Neural progenitor cell (in vitro differentiated cells): Measurements from ENCODE around the gene TMEM164. TPM values are rescaled to one million over a fixed set of nuclear protein-coding genes. Genes with fewer than 3 reads are reported as not detected.

Experiments
- DNase-seq: peaks from one replicate; pipeline ENCODE4 v3.0.0-alpha.2; 2016; ENCODE audit warnings: low spot score
- H2AFZ ChIP-seq: fragments of 200-600 bp; sonication (generic); replicated peaks from 2 replicates; pipeline ENCODE4 v1.6.1; 2016; ENCODE audit warnings: antibody characterized with exemption
- H3F3A ChIP-seq: fragments of 200-600 bp; sonication (generic); 2 replicates; pipeline ENCODE4 v1.6.1; 2016; ENCODE audit warnings: antibody characterized with exemption, low read depth
- H3K27ac ChIP-seq: fragments of 200-600 bp; sonication (generic); 2 replicates; pipeline ENCODE4 v1.5.1; 2016; ENCODE audit warnings: mild to moderate bottlenecking
- H3K27me3 ChIP-seq: fragments of 200-600 bp; sonication (generic); 2 replicates; pipeline ENCODE4 v1.6.1; 2016; ENCODE audit warnings: mild to moderate bottlenecking, moderate library complexity
- H3K36me3 ChIP-seq: fragments of 200-600 bp; sonication (generic); 2 replicates; pipeline ENCODE4 v1.5.1; 2016
- H3K4me1 ChIP-seq: fragments of 200-600 bp; sonication (generic); 2 replicates; pipeline ENCODE4 v1.6.1; 2016; ENCODE audit warnings: mixed run types
- H3K4me2 ChIP-seq: fragments of 200-600 bp; sonication (generic); 2 replicates; pipeline ENCODE4 v1.6.1; 2016
- H3K4me3 ChIP-seq: fragments of 200-600 bp; sonication (generic); 2 replicates; pipeline ENCODE4 v1.5.1; 2016
- H3K79me2 ChIP-seq: fragments of 200-600 bp; sonication (generic); 2 replicates; pipeline ENCODE4 v1.6.1; 2016; ENCODE audit warnings: low read depth
- H3K9ac ChIP-seq: fragments of 200-600 bp; sonication (generic); 2 replicates; pipeline ENCODE4 v1.6.1; 2016
- H3K9me3 ChIP-seq: fragments of 200-600 bp; sonication (generic); 2 replicates; pipeline ENCODE4 v1.5.1; 2016; ENCODE audit warnings: low read depth
- H4K20me1 ChIP-seq: fragments of 200-600 bp; sonication (generic); 2 replicates; pipeline ENCODE4 v1.6.1; 2016; ENCODE audit warnings: low read depth
- H3K27ac Mint-ChIP-seq: 3 replicates; pipeline ENCODE4 v1.8.0; 2021; ENCODE audit warnings: mixed read lengths
- H3K27me3 Mint-ChIP-seq: 2 replicates; pipeline ENCODE4 v1.8.0; 2022; ENCODE audit warnings: low read depth, mild to moderate bottlenecking, inconsistent platforms, moderate library complexity, mixed read lengths; ENCODE audit not compliant: insufficient read depth
- H3K36me3 Mint-ChIP-seq: 3 replicates; pipeline ENCODE4 v1.8.0; 2021; ENCODE audit warnings: mixed read lengths
- H3K4me1 Mint-ChIP-seq: 3 replicates; pipeline ENCODE4 v1.8.0; 2021; ENCODE audit warnings: mixed read lengths
- H3K4me3 Mint-ChIP-seq: 3 replicates; pipeline ENCODE4 v1.8.0; 2021; ENCODE audit warnings: mild to moderate bottlenecking, moderate library complexity, mixed read lengths
- H3K9me3 Mint-ChIP-seq: 3 replicates; pipeline ENCODE4 v1.8.0; 2020; ENCODE audit warnings: mixed read lengths
- CTCF ChIP-seq: fragments of 200-600 bp; sonication (generic); IDR thresholded peaks from 2 replicates; pipeline ENCODE4 v1.5.1; 2017; ENCODE audit warnings: antibody characterized with exemption, mild to moderate bottlenecking
- EZH2 ChIP-seq: fragments of 200-600 bp; sonication (generic); IDR thresholded peaks from 2 replicates; pipeline ENCODE4 v1.6.1; 2017; ENCODE audit warnings: antibody characterized with exemption, mild to moderate bottlenecking, moderate library complexity
- EZH2phosphoT487 ChIP-seq: fragments of 200-600 bp; sonication (generic); IDR thresholded peaks from 2 replicates; pipeline ENCODE4 v1.6.1; 2017; ENCODE audit warnings: antibody characterized with exemption
- total RNA-seq: library from RNA; depleted of rRNA; stranded (reverse); fragments of >200 nt; gene quantifications from 2 replicates; pipeline ENCODE4 v1.2.3, GENCODE V29; 2015; ENCODE audit warnings: low replicate concordance

TMEM164 gene
- total RNA-seq, 1 donor from 2014 or later: 15.5 TPM

DNA sequence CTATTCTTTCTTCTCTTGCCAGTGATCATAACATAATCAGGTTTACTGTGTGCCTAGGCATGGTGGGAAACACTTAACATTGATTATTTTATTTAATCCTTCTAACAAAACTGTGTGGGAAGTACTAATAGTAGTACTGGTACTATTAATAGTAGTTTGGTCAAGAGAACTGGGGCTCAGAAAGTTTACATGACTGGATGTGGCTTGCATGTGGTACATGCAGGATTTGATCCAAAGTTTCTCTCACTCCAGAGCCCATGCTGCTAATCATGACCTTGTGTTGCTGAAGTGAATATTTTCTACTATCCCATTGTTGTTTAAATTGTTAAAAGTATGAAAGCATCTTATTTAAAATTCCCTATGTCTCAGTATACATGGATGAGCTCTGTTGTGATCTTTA, 78.4 kb downstream of the TMEM164 start:
- Histone ChIP-seq H3K9ac (no peak overlapping the region), H3K4me1 (peaks cover 8% of the 10 kb centered on the region), H2AFZ (no peak overlapping the region), H3K4me3 (no peak overlapping the region), H3K4me2 (no peak overlapping the region), H3F3A (no peaks in the 10 kb centered on the region), H3K27me3 (no peaks in the 10 kb centered on the region), H3K36me3 (no peaks in the 10 kb centered on the region), H3K27ac (no peak overlapping the region), H3K9me3 (peaks cover 12% of the 10 kb centered on the region), H3K79me2 (no peaks in the 10 kb centered on the region), H4K20me1 (no peaks in the 10 kb centered on the region)
- Mint-ChIP-seq H3K36me3 (peaks cover 24% of the 10 kb centered on the region), H3K27ac (no peak overlapping the region), H3K4me1 (peaks cover 12% of the 10 kb centered on the region), H3K4me3 (no peak overlapping the region), H3K27me3 (no peaks in the 10 kb centered on the region), H3K9me3 (peaks cover 9% of the 10 kb centered on the region)
- TF ChIP-seq EZH2phosphoT487: no peak
- no peak for TF ChIP-seq EZH2
- TF ChIP-seq CTCF: no peak
- no peak for DNase-seq

- DNase-seq: no peak
- H3K79me2 ChIP-seq: no peaks in the 10 kb centered on the region
- no peak overlapping the region for H3K27ac ChIP-seq
- H3F3A ChIP-seq: no peaks in the 10 kb centered on the region
- no peaks in the 10 kb centered on the region for H4K20me1 ChIP-seq
- peaks cover 8% of the 10 kb centered on the region for H3K9me3 ChIP-seq
- H3K27ac Mint-ChIP-seq: no peak overlapping the region
- H3K27me3 ChIP-seq: no peaks in the 10 kb centered on the region
- no peak overlapping the region for H3K4me3 Mint-ChIP-seq
- H3K4me3 ChIP-seq: no peak overlapping the region
- no peaks in the 10 kb centered on the region for H3K36me3 ChIP-seq
- TF ChIP-seq EZH2 (no peak), CTCF (no peak)
- H3K9me3 Mint-ChIP-seq: peaks cover 5% of the 10 kb centered on the region
- peaks cover 20% of the 10 kb centered on the region for H3K36me3 Mint-ChIP-seq
- H3K9ac ChIP-seq: no peak overlapping the region
- peaks cover 8% of the 10 kb centered on the region for H3K4me1 ChIP-seq
- H3K27me3 Mint-ChIP-seq: no peaks in the 10 kb centered on the region
- peaks cover 12% of the 10 kb centered on the region for H3K4me1 Mint-ChIP-seq
- no peak overlapping the region for H3K4me2 ChIP-seq
- no peak overlapping the region for H2AFZ ChIP-seq
Measured at GRCh38 chrX:110081740-110082139, 78.8 kb downstream of the TMEM164 start.

DNA sequence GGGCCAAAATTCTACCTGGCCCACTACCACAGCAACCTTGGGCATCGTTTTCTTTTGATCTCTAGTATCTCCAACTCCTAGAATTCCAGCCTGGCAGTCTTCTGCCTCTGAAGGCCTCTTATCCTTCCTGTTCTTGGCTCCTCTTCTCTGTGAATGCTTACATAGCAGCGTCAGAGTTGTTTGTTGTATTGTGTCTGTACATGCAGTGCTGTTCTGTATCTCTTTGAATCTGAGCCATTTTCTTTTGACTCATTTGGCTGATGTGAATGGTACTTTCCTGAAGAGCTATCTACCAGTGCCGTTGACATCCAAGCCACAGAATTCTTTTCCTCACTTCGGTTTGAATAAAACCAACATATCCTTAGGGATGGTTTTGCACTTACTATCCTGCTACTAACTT, 79.2 kb downstream of the TMEM164 start:
- peaks cover 19% of the 10 kb centered on the region for H3K36me3 Mint-ChIP-seq
- H3K4me2 ChIP-seq: no peak overlapping the region
- no peaks in the 10 kb centered on the region for H3K36me3 ChIP-seq
- H3K4me1 Mint-ChIP-seq: peaks cover 11% of the 10 kb centered on the region
- H3K79me2 ChIP-seq: no peaks in the 10 kb centered on the region
- H3K4me1 ChIP-seq: peaks cover 8% of the 10 kb centered on the region
- no peaks in the 10 kb centered on the region for H3F3A ChIP-seq
- H4K20me1 ChIP-seq: no peaks in the 10 kb centered on the region
- no peak overlapping the region for H2AFZ ChIP-seq
- no peaks in the 10 kb centered on the region for H3K27me3 Mint-ChIP-seq
- H3K9me3 Mint-ChIP-seq: peaks cover 4% of the 10 kb centered on the region
- no peak for DNase-seq
- no peak for TF ChIP-seq EZH2
- TF ChIP-seq EZH2phosphoT487: no peak
- TF ChIP-seq CTCF: no peak
- H3K4me3 Mint-ChIP-seq: no peak overlapping the region
- no peak overlapping the region for H3K27ac ChIP-seq
- H3K4me3 ChIP-seq: no peak overlapping the region
- no peak overlapping the region for H3K9ac ChIP-seq
- no peaks in the 10 kb centered on the region for H3K27me3 ChIP-seq
- H3K9me3 ChIP-seq: peaks cover 4% of the 10 kb centered on the region
- no peak overlapping the region for H3K27ac Mint-ChIP-seq
